Neural cell (in vitro differentiated cells): ENCODE measurements around the gene CFAP43.

Source experiments
- EP300 ChIP-seq: fragments of 450-650 bp; conservative IDR thresholded peaks from 2 replicates; pipeline ENCODE4 v1.6.1; 2014; ENCODE audit warnings: antibody characterized with exemption, mild to moderate bottlenecking, moderate library complexity; ENCODE audit not compliant: poor library complexity, severe bottlenecking
- EZH2 ChIP-seq: fragments of 200-600, 300-800 bp; shearing (Covaris generic), sonication (generic); IDR thresholded peaks from 2 replicates; pipeline ENCODE4 v1.6.1; 2014; ENCODE audit warnings: antibody characterized with exemption, low read length, borderline replicate concordance, mild to moderate bottlenecking; ENCODE audit not compliant: insufficient read depth, poor library complexity, severe bottlenecking
- POLR2AphosphoS5 ChIP-seq: IDR thresholded peaks from 2 replicates; pipeline ENCODE4 v1.6.1; 2012
- RAD21 ChIP-seq: fragments of 450-650 bp; conservative IDR thresholded peaks from 2 replicates; pipeline ENCODE4 v1.6.1; 2014; ENCODE audit warnings: antibody characterized with exemption, mild to moderate bottlenecking, moderate library complexity
- SMC3 ChIP-seq: fragments of 450-650 bp; conservative IDR thresholded peaks from 2 replicates; pipeline ENCODE4 v1.6.1; 2014; ENCODE audit warnings: antibody characterized with exemption, mild to moderate bottlenecking, moderate library complexity; ENCODE audit not compliant: poor library complexity
- TAF1 ChIP-seq: IDR thresholded peaks from 2 replicates; pipeline ENCODE4 v1.6.1; 2012; ENCODE audit warnings: low read depth
- TF ChIP-seq, protein P1 (sequence below): fragments of 450-650 bp; IDR thresholded peaks from 2 replicates; pipeline ENCODE4 v1.5.1; 2014; ENCODE audit warnings: antibody characterized with exemption, mild to moderate bottlenecking, moderate library complexity; ENCODE audit not compliant: poor library complexity, severe bottlenecking

DNA sequence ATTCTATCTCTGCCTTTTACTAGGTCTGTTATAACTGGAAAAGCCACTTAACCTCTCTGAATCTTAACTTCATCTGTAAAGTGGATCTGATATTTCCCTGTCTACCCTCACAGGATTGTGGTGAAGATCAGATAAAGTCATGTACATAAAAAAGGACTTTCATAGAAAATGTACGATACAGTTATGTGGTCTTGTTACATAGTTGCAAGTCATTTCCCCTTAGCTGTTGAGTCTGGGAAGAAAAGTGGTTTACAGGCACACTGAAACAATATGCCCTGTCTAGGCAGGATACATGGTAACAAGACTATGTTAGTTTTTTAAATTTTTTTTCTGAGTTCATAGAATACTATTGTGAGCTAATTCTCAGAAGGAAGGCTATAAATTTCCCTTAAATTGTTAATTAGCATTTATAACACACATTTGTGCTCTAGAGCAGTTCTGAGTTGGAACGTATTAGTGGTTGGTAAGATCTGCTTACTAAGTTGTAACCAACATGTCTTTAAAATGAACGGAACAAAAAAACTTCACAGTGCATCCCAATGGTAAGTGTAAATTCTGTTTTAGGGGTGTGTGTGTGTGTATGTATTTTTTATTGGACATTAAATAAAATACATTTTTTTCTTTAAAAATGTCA, 15.5 kb upstream of the CFAP43 start:
- TF ChIP-seq POLR2AphosphoS5, result no peak
- TF ChIP-seq, protein P1, sequence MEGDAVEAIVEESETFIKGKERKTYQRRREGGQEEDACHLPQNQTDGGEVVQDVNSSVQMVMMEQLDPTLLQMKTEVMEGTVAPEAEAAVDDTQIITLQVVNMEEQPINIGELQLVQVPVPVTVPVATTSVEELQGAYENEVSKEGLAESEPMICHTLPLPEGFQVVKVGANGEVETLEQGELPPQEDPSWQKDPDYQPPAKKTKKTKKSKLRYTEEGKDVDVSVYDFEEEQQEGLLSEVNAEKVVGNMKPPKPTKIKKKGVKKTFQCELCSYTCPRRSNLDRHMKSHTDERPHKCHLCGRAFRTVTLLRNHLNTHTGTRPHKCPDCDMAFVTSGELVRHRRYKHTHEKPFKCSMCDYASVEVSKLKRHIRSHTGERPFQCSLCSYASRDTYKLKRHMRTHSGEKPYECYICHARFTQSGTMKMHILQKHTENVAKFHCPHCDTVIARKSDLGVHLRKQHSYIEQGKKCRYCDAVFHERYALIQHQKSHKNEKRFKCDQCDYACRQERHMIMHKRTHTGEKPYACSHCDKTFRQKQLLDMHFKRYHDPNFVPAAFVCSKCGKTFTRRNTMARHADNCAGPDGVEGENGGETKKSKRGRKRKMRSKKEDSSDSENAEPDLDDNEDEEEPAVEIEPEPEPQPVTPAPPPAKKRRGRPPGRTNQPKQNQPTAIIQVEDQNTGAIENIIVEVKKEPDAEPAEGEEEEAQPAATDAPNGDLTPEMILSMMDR, result no peak
- TF ChIP-seq EP300, result no peak
- no peak for TF ChIP-seq EZH2
- no peak for TF ChIP-seq SMC3
- TF ChIP-seq RAD21, result no peak
- no peak for TF ChIP-seq TAF1
